WTC11 (cell line): ENCODE measurements around the gene PLXNA1. TPM values are rescaled to one million over a fixed set of nuclear protein-coding genes. Genes with fewer than 3 reads are reported as not detected.

ENCODE experiments used
- ATAC-seq: fragments of 200-7000 bp; cut with Tn5 transposase; 2 replicates; pipeline ENCODE4 v1.10.0; 2021; ENCODE audit warnings: mild to moderate bottlenecking, moderate library complexity
- CTCF ChIA-PET: fragments of 300-600 bp; sonication (Branson Sonifier 250); formaldehyde crosslinking; loops from one replicate; lab custom pipeline; 2021; ENCODE audit warnings: antibody characterized with exemption; lab: Charles Lee
- POLR2A ChIA-PET: fragments of 350-600 bp; sonication (Branson Sonifier 250); formaldehyde crosslinking; loops from one replicate; lab custom pipeline; 2021; ENCODE audit warnings: antibody characterized with exemption; lab: Charles Lee
- DNase-seq: peaks from one replicate; pipeline ENCODE4 v3.0.0; 2021; ENCODE audit warnings: low spot score
- H3K27ac Mint-ChIP-seq: 2 replicates; pipeline ENCODE4 v1.8.0; 2021; ENCODE audit warnings: mixed read lengths
- H3K27me3 Mint-ChIP-seq: 2 replicates; pipeline ENCODE4 v1.8.0; 2021; ENCODE audit warnings: low read depth, mild to moderate bottlenecking, moderate library complexity, mixed read lengths
- H3K36me3 Mint-ChIP-seq: 2 replicates; pipeline ENCODE4 v1.8.0; 2021; ENCODE audit warnings: mixed read lengths
- H3K4me1 Mint-ChIP-seq: 2 replicates; pipeline ENCODE4 v1.8.0; 2022; ENCODE audit warnings: mixed read lengths
- H3K4me3 Mint-ChIP-seq: 2 replicates; pipeline ENCODE4 v1.8.0; 2021; ENCODE audit warnings: mild to moderate bottlenecking, moderate library complexity, mixed read lengths
- H3K9me3 Mint-ChIP-seq: 2 replicates; pipeline ENCODE4 v1.8.0; 2021; ENCODE audit warnings: mixed read lengths
- ATF1 ChIP-seq: sonication (generic); formaldehyde crosslinking; IDR thresholded peaks from 2 replicates; pipeline ENCODE4 v1.8.1; 2023; ENCODE audit warnings: mild to moderate bottlenecking, moderate library complexity, missing genetic modification reagents
- ETV6 ChIP-seq: sonication (generic); formaldehyde crosslinking; IDR thresholded peaks from 2 replicates; pipeline ENCODE4 v1.8.1; 2022; ENCODE audit warnings: mild to moderate bottlenecking, missing genetic modification reagents
- HMGA2 ChIP-seq: fragments of 250-450 bp; sonication (Bioruptor Pico); IDR thresholded peaks from 2 replicates; pipeline ENCODE4 v1.4.0; 2021; ENCODE audit warnings: mild to moderate bottlenecking, moderate library complexity
- JUN ChIP-seq: sonication (generic); formaldehyde crosslinking; IDR thresholded peaks from 2 replicates; pipeline ENCODE4 v1.8.0; 2023; ENCODE audit warnings: mild to moderate bottlenecking, missing genetic modification reagents
- PRRX2 ChIP-seq: fragments of 250-450 bp; sonication (Bioruptor Pico); IDR thresholded peaks from 2 replicates; pipeline ENCODE4 v1.8.0; 2021; ENCODE audit warnings: mild to moderate bottlenecking
- ZNF121 ChIP-seq: sonication (generic); formaldehyde crosslinking; IDR thresholded peaks from 2 replicates; pipeline ENCODE4 v1.8.0; 2023; ENCODE audit warnings: missing genetic modification reagents
- total RNA-seq: library from RNA; stranded (reverse); gene quantifications from 3 replicates; pipeline ENCODE4 v1.2.3, GENCODE V29; 2021
- TF ChIP-seq, protein P1 (sequence below): fragments of 250-450 bp; sonication (Bioruptor Pico); IDR thresholded peaks from 2 replicates; pipeline ENCODE4 v1.9.0; 2021; ENCODE audit warnings: mild to moderate bottlenecking
- TF ChIP-seq, protein P2 (sequence below): fragments of 250-450 bp; sonication (Bioruptor Pico); IDR thresholded peaks from 2 replicates; pipeline ENCODE4 v1.9.0; 2021; ENCODE audit warnings: moderate library complexity, mild to moderate bottlenecking, inconsistent platforms, borderline replicate concordance
- TF ChIP-seq, protein P3 (sequence below): sonication (generic); formaldehyde crosslinking; IDR thresholded peaks from 2 replicates; pipeline ENCODE4 v1.8.0; 2022; ENCODE audit warnings: mild to moderate bottlenecking, missing genetic modification reagents
- TF ChIP-seq, protein P4 (sequence below): sonication (generic); formaldehyde crosslinking; IDR thresholded peaks from 2 replicates; pipeline ENCODE4 v1.8.1; 2023; ENCODE audit warnings: mild to moderate bottlenecking, moderate library complexity, missing genetic modification reagents
- TF ChIP-seq, protein P5 (sequence below): sonication (generic); formaldehyde crosslinking; IDR thresholded peaks from 2 replicates; pipeline ENCODE4 v1.8.0; 2023; ENCODE audit warnings: missing genetic modification reagents, mild to moderate bottlenecking, borderline replicate concordance
- TF ChIP-seq, protein P6 (sequence below): fragments of 250-450 bp; sonication (Bioruptor Pico); IDR thresholded peaks from 2 replicates; pipeline ENCODE4 v1.8.0; 2021; ENCODE audit warnings: mild to moderate bottlenecking

PLXNA1 gene
- total RNA-seq, 1 experiment from 2014 or later = 53.8 TPM

DNA sequence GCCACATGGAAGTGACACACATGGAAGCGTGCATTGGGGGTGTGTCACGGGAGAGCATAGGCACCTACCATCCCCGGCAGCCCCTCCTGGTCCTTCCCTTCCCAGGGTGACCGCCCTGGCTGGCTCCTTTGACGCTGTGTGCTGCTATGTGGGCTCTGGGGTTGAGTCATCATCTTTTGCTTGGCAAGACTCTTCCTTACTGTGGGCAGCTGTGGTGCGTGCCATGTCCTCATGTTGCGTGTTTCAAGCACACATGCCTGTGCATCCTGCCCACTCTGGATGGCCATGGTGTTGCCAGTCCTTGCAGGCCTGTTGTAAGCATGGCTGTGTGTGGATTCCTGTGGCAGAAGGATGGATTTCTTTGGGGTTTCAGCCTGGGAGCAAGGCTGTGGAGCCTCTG is 14.0 kb downstream of the PLXNA1 start (continued):
- TF ChIP-seq, protein P1, sequence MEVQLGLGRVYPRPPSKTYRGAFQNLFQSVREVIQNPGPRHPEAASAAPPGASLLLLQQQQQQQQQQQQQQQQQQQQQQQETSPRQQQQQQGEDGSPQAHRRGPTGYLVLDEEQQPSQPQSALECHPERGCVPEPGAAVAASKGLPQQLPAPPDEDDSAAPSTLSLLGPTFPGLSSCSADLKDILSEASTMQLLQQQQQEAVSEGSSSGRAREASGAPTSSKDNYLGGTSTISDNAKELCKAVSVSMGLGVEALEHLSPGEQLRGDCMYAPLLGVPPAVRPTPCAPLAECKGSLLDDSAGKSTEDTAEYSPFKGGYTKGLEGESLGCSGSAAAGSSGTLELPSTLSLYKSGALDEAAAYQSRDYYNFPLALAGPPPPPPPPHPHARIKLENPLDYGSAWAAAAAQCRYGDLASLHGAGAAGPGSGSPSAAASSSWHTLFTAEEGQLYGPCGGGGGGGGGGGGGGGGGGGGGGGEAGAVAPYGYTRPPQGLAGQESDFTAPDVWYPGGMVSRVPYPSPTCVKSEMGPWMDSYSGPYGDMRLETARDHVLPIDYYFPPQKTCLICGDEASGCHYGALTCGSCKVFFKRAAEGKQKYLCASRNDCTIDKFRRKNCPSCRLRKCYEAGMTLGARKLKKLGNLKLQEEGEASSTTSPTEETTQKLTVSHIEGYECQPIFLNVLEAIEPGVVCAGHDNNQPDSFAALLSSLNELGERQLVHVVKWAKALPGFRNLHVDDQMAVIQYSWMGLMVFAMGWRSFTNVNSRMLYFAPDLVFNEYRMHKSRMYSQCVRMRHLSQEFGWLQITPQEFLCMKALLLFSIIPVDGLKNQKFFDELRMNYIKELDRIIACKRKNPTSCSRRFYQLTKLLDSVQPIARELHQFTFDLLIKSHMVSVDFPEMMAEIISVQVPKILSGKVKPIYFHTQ = no peak
- TF ChIP-seq, protein P2, sequence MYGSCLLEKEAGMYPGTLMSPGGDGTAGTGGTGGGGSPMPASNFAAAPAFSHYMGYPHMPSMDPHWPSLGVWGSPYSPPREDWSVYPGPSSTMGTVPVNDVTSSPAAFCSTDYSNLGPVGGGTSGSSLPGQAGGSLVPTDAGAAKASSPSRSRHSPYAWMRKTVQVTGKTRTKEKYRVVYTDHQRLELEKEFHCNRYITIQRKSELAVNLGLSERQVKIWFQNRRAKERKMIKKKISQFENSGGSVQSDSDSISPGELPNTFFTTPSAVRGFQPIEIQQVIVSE (CRISPR knock-in tag) = no peak

DNA sequence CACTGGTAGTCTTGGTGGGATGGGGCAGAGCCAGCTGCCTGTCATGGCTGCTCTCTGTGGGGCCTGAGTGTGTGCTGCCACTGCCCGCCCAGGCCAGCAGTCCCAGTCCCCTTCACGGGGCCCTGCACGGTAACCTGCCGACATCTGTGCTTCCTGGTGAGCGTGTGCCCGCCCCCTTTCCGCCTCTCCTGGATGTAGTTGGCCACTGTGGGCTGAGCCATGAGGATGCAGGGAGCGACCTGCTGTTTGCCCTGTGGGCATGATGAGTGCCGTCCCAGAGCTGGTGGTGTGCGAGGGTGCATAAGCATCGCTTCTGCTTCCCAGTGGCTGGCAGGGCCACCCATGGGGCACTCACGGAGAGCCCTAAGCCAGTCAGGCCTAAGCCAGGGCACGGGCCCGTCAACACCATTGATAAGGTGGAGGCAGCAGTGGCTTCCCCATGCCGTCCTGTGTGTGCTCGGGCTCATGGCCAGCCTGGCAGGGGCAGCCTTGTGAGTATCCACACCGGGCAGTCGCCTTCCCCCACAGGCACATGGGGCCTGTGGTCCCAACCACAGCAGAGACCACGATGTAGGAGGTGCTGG is 14.6 kb downstream of the PLXNA1 start:
- no peak overlapping the region for H3K4me3 Mint-ChIP-seq

DNA sequence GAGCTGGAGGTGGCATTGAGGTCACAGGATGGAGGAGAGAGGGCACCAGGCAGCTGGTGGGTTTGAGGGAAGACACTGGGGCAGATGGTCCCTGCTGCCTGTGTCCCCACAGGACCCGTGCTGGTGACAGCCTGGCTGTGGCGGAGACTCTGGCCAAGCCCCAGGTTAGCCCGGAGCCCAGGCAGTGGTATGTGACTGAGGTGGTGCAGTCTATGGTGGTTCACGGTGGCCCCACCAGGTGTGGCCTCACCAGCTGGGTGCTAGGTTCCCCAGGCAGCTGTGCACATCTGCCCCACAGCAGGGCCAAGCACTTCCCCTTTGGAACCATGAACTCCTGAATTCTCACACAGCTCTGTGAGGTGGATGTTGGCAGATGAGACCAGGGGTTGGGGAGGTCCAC is 15.4 kb downstream of the PLXNA1 start:
- H3K36me3 Mint-ChIP-seq = no peaks in the 10 kb centered on the region
- no peak for ATAC-seq
- POLR2A ChIA-PET = no interaction called here
- TF ChIP-seq, protein P3, sequence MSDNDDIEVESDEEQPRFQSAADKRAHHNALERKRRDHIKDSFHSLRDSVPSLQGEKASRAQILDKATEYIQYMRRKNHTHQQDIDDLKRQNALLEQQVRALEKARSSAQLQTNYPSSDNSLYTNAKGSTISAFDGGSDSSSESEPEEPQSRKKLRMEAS (CRISPR knock-in tag) = no peak
- TF ChIP-seq JUN = no peak
- TF ChIP-seq, protein P4, sequence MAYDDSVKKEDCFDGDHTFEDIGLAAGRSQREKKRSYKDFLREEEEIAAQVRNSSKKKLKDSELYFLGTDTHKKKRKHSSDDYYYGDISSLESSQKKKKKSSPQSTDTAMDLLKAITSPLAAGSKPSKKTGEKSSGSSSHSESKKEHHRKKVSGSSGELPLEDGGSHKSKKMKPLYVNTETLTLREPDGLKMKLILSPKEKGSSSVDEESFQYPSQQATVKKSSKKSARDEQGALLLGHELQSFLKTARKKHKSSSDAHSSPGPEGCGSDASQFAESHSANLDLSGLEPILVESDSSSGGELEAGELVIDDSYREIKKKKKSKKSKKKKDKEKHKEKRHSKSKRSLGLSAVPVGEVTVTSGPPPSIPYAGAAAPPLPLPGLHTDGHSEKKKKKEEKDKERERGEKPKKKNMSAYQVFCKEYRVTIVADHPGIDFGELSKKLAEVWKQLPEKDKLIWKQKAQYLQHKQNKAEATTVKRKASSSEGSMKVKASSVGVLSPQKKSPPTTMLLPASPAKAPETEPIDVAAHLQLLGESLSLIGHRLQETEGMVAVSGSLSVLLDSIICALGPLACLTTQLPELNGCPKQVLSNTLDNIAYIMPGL (CRISPR knock-in tag) = no peak
- peak overlapping the region; percentile 74 for H3K27ac Mint-ChIP-seq
- peaks cover 26% of the 10 kb centered on the region for H3K4me1 Mint-ChIP-seq
- no peaks in the 10 kb centered on the region for H3K27me3 Mint-ChIP-seq
- H3K4me3 Mint-ChIP-seq = no peak overlapping the region
- CTCF ChIA-PET = interaction anchor here (1.0 kb wide), 1 partner anchor 16 kb away, joined by 3 read pairs; the partner anchor contains the start of gene PLXNA1
- no peaks in the 10 kb centered on the region for H3K9me3 Mint-ChIP-seq
- no peak for DNase-seq

More for the DNA sequence above, 14.6 kb downstream of the PLXNA1 start:
- Mint-ChIP-seq H3K36me3 (no peaks in the 10 kb centered on the region), H3K4me1 (peaks cover 24% of the 10 kb centered on the region), H3K27ac (peak overlapping the region; percentile 74; the same call in 1 of the 2 replicates), H3K27me3 (no peaks in the 10 kb centered on the region), H3K9me3 (no peaks in the 10 kb centered on the region)
- ChIA-PET POLR2A (no interaction called here), CTCF (interaction anchor here (1.0 kb wide), 1 partner anchor 15 kb away, joined by 3 read pairs; the partner anchor contains the start of gene PLXNA1)
- no peak for ATAC-seq
- DNase-seq = no peak
- no peak for TF ChIP-seq HMGA2 (CRISPR knock-in tag)
- TF ChIP-seq ETV6 (CRISPR knock-in tag) = no peak
- no peak for TF ChIP-seq ATF1 (CRISPR knock-in tag)
- no peak for TF ChIP-seq PRRX2
- no peak for TF ChIP-seq ZNF121 (CRISPR knock-in tag)
- TF ChIP-seq, protein P5, sequence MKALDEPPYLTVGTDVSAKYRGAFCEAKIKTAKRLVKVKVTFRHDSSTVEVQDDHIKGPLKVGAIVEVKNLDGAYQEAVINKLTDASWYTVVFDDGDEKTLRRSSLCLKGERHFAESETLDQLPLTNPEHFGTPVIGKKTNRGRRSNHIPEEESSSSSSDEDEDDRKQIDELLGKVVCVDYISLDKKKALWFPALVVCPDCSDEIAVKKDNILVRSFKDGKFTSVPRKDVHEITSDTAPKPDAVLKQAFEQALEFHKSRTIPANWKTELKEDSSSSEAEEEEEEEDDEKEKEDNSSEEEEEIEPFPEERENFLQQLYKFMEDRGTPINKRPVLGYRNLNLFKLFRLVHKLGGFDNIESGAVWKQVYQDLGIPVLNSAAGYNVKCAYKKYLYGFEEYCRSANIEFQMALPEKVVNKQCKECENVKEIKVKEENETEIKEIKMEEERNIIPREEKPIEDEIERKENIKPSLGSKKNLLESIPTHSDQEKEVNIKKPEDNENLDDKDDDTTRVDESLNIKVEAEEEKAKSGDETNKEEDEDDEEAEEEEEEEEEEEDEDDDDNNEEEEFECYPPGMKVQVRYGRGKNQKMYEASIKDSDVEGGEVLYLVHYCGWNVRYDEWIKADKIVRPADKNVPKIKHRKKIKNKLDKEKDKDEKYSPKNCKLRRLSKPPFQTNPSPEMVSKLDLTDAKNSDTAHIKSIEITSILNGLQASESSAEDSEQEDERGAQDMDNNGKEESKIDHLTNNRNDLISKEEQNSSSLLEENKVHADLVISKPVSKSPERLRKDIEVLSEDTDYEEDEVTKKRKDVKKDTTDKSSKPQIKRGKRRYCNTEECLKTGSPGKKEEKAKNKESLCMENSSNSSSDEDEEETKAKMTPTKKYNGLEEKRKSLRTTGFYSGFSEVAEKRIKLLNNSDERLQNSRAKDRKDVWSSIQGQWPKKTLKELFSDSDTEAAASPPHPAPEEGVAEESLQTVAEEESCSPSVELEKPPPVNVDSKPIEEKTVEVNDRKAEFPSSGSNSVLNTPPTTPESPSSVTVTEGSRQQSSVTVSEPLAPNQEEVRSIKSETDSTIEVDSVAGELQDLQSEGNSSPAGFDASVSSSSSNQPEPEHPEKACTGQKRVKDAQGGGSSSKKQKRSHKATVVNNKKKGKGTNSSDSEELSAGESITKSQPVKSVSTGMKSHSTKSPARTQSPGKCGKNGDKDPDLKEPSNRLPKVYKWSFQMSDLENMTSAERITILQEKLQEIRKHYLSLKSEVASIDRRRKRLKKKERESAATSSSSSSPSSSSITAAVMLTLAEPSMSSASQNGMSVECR (CRISPR knock-in tag) = no peak
- TF ChIP-seq, protein P6, sequence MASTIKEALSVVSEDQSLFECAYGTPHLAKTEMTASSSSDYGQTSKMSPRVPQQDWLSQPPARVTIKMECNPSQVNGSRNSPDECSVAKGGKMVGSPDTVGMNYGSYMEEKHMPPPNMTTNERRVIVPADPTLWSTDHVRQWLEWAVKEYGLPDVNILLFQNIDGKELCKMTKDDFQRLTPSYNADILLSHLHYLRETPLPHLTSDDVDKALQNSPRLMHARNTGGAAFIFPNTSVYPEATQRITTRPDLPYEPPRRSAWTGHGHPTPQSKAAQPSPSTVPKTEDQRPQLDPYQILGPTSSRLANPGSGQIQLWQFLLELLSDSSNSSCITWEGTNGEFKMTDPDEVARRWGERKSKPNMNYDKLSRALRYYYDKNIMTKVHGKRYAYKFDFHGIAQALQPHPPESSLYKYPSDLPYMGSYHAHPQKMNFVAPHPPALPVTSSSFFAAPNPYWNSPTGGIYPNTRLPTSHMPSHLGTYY (CRISPR knock-in tag) = no peak
